GM19239 (cell line): Measurements from ENCODE around the gene THRB.

Experiments used
- DNase-seq: peaks from one replicate; pipeline ENCODE4 v3.0.0; 2011; ENCODE audit warnings: low spot score; ENCODE audit not compliant: insufficient read length
- FAIRE-seq: peaks from 2 replicates; lab custom pipeline; 2011; peaks lifted over from hg19 to GRCh38; lab: Jason Lieb, UNC

THRB gene

DNA sequence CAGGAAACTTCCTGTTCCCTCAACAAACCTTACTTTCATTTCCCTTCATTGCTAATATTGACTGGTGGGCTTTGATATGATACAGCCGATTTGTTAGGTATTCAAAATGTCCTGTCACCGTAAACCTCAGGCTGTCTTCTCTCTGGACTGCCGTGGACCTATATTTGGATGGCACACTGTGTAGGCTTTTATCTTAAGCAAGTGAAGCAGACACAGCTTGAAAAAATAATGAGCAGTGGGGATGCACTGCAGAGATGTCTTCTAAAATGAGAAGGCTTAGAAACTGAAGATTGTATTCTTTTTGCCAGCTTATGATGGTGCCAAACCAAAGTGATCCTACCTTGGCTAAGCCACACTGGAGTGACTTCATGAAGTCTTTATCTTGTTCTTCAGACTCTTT, 283.3 kb downstream of the THRB start:
- FAIRE-seq = no peak
- DNase-seq = no peak

DNA sequence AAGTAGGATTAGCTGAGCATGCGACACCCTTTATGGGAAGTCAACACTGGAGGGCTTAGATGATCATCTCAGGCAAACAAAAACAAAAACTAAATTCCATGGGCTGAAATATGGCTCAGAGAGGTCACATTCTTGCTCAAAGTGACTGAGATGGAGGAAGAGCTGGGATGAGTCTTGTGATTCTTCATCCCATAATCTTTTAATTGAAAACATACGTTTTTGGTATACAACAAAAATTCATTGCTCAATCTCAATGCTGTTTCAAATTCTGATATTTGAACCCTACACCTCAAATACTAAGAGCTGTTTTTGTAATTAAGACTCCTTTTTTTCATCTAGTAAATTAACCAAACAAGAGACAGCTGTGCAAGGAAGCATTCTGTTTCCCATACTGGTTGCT, 292.6 kb downstream of the THRB start:
- FAIRE-seq = no peak
- no peak for DNase-seq

DNA sequence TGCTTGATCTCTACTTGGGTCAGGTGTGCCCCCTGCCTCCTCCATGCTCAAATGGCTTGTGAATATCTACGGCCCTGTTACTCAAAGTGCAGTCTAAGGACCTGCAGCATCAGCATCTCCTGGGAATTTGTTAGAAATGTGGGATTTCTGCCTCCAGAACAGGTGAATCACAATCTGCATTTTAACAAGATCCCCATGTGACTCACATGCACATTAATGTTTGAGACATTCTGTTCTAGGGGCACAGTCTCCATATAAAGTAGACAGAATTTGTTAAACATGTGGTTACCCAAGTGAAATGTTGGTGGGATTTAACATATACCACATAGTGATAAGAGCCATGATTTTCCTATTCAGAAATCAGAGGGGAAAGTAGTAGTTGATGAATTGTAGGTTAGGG, 293.3 kb downstream of the THRB start:
- FAIRE-seq (no peak), DNase-seq (no peak)

DNA sequence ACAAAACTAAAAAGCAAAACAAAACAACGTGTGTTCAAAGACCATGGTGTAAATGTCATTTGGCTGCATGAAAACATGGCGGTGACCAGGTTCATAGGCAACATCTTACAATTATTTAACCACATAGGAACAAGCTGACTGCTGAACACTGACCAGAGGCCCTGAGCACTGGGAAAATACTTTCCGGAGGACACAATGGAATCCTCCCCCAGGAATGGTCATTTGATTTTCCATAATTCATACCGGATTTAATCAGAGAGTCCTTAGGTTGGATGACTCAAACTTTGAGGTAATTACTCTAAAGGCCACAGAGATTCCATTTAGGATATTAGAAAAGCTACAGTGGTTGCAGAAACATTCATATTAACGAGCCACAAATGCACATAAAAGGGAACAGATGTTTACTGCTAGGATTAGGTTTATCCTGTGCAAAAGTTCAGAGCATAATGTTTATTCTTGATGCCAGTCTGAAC, 294.8 kb downstream of the THRB start:
- FAIRE-seq (no peak), DNase-seq (no peak)

DNA sequence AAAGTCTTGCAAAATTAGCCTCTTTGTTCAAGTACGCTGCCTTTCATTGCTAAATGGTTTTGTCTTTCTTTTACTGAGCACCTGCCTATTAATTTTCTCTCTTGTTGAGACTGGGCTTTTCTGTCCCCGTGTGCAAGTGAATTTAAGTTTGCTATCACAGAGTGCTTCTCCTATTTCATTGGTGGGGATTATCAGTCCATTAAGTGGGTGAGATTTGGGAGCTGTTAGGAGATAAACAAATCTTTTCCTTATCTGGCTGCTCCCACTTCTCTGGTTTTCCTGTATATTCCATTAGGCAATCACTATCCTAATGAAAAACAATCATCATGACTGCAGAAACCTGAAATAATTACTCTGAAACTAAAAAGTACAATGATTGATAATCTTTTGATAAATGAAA, 295.4 kb downstream of the THRB start:
- DNase-seq = no peak
- no peak for FAIRE-seq

DNA sequence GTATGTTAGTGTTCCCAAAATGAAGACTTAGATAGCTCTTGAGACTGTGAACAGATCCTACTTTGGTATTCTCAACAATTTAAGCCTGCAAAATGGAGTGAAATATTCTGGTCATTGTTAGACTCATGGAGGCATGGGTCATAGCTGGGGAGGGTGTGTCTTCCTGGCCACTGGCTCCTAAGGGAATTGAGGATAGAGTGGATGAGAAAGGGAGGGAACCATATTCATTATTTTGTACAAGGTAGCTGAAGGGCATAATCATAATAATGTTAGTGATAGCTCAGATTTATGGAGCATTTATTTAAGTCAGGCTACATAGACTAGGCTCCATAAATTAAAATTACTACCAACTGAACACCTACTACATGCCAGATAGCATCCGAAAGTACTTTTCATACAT, 295.9 kb downstream of the THRB start:
- DNase-seq (no peak), FAIRE-seq (no peak)

DNA sequence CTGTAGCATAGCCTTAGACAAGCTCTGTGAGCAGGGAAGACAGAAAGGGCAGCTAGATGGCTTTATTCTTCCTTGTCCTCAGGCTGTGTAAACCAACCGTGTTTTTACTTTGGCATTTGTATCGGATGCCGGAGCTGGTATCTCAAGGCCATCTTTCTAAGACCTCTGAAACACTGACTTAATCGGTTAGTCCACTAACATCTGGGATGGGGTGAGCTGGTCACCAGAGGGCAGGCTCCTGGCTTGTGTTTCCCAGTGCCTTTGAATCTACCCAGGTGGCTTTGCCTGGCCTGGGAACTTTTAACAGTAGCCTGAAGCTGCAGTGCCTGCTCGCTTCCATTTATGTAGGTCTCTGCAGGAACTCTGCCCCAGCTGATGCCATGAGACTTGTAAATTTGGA, 296.8 kb downstream of the THRB start:
- FAIRE-seq (no peak), DNase-seq (no peak)

DNA sequence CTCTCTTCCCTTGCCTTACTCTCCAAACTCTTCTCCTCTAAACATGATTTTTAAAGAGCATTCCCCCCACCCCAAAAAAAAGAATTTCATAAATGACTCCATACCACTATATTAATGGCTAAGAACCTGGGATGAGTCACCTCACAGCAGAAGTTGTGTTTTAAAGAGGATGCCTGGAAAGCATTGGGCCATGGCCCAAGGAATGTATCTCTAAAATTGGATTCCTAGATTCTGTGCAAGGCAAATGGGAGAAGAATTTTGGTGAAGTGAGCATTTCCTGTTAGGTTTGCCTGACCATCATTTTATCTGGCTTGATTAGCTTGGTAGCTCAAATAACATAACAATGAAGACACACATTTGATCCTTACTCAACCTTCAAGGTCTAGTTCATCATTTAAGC, 298.1 kb downstream of the THRB start:
- FAIRE-seq = no peak
- no peak for DNase-seq

DNA sequence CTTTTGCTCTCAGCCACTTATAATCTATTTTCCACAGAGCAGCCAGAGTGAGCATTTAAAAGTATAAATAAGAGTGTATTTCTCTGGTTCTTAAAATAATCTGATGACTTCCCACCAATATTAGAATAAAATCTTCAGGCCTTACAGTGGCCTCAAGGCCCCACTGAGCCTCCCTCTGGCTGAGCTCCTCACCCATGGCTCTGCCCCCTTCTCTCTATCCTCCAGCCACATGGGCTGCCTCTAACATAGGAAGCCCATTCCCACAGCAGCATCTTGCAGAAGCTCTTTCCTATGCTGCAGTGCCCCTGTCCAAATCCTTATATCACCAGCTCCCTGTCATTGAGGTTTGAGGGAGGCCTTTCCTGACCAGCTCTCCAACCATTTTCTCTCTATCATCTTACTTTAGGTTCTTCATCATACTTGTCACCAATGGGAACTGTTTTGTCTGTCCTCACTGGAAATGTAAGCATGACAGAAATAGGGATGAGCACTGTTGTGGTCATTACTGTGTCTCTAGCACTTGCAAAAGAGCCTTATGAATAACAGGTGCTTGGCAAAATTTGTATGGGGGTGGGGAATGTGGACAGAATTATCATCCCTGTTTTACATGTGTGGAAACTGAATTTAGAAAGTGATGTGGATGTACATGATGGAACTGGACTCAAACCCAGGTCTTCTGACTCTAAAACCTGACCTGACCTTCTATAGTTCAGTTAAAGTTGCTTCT, 299.0 kb downstream of the THRB start:
- no peak for DNase-seq
- no peak for FAIRE-seq

DNA sequence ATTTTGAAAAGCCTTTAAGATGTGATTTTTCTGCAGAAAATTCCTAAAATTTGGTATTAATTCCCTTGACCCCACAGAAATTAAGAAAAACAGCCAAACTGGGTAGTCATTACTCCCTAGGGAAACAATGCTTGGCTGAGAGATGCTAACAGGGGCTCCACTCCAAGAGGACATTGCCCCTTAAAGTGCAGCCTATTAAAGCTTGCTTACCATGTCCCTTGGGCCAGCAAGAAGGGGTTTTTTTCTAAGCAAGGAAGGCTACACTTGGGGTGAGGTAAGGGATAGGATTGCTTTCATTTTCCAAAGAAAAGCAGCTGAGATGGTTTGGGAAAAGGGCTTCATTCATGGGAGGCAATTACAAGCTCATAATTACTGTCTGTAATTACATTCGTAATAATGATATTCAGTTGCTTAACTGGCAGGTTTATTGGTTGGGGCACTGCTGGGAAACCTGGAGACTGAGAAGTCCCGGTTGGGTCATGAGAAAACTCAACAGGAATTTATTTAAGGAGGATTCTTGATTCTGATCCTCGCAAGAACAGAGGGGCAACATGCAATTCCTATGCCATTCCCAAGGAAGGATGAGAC, 302.1 kb downstream of the THRB start:
- no peak for DNase-seq
- no peak for FAIRE-seq

DNA sequence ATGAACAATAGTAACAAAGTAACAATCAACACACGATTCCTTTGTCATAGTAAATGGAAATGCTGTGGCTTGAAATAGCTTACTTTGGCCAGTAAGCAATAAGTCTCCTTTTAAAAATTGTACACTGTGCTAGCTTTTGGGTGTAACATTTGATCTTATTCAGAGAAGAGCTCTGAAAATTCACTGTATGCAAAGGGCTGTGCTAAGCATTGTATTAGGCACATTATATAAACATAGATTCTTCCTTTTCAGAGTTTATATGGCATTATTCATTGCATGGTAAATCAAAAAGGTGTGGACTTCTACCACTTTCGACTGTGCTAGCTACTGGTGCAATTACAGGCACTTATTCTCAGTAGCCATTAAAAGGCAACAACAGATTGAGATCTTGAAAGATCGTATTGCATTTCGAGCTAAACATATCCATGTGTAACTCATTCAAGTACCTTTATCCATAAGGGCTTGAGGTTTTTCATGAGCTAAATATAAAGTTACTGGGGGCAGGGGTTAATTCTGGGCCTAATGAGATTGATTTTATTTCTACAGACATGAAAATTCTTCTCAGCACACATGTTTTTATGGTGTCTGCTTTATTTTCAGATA, 302.7 kb downstream of the THRB start:
- no peak for FAIRE-seq
- no peak for DNase-seq

DNA sequence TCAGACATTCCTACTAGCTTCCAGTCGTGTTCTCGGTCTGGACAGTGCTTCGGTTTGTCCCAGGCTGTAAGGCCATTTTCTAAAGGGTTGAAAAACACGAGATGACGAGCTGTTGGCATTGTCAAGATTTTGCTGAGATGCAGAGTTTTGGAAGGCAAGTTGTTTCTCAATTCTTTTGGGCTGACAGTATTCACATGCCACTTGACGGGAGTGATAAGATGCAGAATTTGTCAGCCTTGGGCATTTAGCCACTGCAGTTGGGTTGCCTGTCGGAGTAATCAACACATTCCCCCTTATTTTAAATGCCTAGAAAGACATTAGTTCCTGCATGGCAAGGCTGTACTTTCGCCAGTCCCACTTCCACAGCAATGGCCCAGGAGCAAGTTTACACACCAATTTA, 304.4 kb downstream of the THRB start:
- DNase-seq (no peak), FAIRE-seq (no peak)

DNA sequence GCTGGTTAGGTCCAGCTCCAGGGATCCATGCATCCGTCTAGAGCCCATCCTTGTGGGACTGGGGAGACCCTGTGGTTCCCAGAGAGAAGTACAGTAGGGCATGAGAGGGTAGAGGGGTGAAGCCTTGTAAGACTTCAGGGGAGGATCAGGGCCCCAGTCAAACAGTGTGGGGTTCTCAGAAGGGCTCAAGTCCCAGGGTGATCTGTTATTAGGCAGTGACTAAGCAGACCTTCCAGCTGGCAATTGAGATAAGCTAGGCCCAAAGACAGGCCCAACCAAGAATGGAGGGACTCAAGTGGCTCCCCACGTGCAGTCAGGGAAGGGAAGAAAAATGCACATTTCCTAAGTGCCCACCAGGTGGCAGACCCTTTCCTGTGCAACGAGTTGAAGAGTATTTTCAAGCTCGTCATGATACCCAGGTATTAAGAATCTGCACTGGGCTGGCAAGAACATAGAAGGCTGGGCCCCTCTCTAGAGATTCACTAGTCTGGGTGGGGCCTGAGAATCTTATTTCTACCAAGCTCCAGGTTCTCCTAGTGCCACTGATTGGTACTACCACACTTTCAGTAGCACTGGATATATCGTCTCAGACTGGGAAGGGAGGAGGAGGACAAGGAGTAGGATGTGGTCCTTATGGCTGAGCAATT, 308.8 kb downstream of the THRB start:
- DNase-seq = peak; percentile 20

DNA sequence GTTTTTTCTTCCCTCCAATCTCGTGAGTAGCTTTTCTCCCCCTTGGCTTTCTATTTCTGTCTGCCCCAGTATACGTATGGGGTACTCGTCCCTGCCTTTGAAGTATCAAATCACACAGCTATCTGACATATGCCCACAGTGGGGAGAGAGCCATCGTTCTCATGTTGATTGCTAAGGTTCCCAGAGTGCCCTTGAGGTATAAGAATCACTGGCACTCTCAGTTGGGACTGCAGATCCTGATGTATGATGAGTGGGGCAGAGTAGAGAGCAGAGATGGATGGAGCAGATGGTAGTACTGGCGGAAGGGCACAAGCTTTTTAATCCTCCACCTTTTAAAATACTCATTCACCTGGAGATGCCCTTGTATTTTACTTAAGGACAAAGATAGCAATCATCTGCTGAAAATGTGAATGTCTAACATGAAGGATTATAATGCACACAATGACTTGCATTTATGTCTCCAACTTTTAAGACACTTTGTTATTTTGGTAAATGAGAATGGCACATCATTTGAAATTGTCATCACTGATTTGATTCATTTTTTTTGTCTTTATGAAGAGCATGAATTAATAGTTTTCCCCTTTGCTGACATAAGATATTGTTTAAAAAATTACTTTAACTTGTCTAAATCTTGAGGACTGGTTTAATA, 310.0 kb downstream of the THRB start:
- no peak for FAIRE-seq
- no peak for DNase-seq

More for the DNA sequence above, 308.8 kb downstream of the THRB start:
- peak; percentile 62 for FAIRE-seq

DNA sequence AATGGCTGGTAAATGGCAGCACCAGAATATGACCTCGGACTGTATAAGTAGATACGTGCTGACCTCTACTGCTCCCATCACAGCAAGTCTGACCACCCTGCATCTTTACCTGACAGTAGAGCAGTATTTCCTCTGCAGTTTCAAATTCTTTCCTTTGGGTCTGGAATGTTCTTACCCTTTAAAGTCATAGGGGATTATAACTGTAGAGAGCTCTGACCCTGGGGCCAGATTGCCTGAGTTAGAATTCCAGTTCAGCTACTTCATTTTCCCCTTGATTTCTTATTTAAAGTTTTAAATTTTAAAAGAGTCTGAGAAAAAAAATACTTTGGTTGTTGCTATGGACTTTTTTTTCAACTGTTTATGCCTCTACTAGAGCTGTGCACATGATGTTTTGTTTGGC, 311.9 kb downstream of the THRB start:
- DNase-seq = no peak
- no peak for FAIRE-seq

DNA sequence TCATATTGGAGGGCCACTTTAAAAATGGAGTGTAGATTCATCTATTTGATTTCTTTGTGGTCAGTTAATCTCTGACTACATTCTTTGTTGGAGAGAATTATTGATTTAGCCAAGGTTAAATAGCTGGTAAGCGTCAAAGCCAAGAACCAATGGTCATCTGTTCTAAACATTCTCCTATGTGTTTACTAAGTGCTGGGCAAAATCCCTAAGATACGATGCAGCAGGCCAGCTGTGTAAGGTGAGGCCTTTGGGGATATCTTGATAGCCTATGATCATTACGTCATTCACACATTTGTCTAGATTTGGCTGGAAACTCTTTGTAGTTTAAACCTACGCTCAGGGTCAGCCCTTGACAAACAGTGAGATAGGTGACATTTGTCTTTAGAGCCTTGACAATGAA, 313.4 kb downstream of the THRB start:
- no peak for FAIRE-seq
- DNase-seq = no peak

DNA sequence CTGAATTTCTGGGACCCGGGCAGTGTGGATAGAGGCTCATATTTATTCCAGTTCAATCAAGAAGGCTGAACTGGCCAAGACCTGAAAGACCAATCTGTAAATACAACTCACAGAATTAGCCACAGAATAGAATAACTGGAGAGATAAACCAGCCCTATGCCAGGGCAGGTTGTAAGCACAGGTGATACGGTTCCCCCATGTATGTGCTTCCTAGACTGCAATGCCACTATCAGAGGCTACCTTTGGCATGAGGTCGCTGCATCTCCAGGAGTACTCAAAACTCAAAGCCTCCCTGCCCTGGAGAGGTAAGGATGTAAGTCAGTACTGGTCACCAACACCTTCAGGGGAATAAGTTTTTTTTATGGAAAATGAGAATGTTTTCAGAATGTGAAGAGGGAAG, 314.0 kb downstream of the THRB start:
- no peak for FAIRE-seq
- no peak for DNase-seq

DNA sequence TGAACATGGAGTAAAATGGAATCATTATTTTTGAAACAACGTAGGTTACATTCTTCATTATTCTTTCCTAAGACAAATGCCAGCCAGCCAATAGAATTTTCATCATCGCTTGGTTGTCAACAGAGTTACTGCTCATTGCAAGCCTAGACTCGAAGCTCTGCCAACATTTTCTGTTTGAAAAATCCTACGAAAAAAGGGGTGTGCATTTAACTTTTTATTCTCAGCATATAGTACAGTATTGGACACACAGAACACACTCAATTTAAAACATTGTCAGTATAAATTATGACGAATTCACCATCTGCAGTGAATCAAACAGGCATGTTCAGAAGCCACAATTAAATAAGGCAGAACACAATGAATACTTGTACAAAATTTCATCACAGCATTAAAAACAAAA, 317.4 kb downstream of the THRB start:
- no peak for FAIRE-seq
- DNase-seq = no peak

DNA sequence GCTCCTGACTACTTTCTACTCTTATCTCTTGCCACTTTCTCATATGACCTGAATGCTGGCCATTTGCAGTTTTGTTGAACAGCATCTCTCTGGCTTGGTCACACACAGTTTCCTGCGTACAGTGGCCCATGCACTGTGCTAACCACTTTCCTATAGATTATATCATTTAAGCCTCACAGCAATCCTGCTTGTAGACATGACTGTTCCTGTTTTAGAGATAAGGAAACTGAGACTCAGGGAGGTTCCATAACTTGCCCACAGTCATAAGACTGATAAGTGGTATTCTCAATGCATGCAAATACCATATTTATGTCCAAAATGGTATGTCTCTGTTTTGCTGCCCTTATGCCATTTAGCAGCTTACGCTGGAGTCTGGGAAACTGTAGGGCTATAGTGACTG, 320.0 kb downstream of the THRB start:
- no peak for FAIRE-seq

DNA sequence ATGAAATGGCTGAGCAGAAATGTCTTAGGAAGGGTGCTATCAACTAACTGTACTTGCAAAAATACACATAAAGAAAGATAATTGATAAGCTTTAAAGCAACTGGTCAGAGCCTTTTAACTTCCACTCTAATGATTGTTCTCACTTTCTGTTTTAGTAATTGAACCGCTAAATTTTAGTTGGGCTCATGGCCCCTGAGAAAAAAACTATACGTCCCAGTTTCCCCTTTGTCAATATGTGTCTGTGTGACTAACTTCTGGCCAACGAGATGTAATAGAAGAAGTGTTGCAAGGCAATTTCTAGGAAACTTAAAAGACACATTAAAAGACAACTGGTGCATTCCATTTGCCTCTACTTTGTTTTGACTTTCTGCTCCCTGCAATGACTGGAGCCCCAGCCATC, 325.7 kb downstream of the THRB start:
- DNase-seq = no peak
- no peak for FAIRE-seq

More for the DNA sequence above, 320.0 kb downstream of the THRB start:
- no peak for DNase-seq

DNA sequence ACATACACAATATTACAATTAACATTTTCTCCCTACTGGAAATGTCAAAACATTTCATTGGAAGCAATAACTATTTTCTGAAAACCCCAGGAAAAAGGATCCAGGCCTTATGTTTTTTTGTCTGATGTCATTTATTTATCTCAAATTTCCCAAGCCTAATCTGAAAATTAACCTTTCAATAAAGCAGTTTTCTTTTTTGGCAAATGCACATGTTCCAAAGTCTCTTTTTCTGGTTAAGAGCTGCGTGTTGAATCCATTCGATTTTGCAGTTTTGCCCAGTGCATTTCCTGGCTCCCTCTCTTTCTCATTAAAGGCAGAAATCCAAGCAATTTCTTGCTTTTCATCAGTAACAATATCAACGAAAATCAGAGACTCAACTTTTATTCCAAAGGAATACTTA, 327.2 kb downstream of the THRB start:
- FAIRE-seq = no peak
- DNase-seq = no peak
